AG04449 (cell line): ENCODE data around the gene ZBTB32.

Experiments used
- CTCF ChIA-PET: fragments of 350-600 bp; formaldehyde crosslinking; extraction: SDS; loops from one replicate; lab custom pipeline; 2021; ENCODE audit warnings: antibody characterized with exemption; lab: Yijun Ruan, JAX
- POLR2A ChIA-PET: fragments of 400-600, 350-600 bp; formaldehyde crosslinking; extraction: SDS; loops from one replicate; lab custom pipeline; 2020; ENCODE audit warnings: antibody characterized with exemption, inconsistent platforms; lab: Yijun Ruan, JAX
- DNase-seq: peaks from one replicate; pipeline ENCODE4 v3.0.0-alpha.2; 2010; ENCODE audit warnings: low read depth, low spot score
- H3K4me3 ChIP-seq: 2 replicates; pipeline ENCODE4 v1.5.1; 2011; ENCODE audit warnings: low read depth, mild to moderate bottlenecking, control low read depth, low read length
- TF ChIP-seq, protein P1 (sequence below): IDR thresholded peaks from one replicate; pipeline ENCODE4 v1.5.1; 2011; ENCODE audit warnings: mild to moderate bottlenecking, moderate library complexity, low read length, control low read depth, inconsistent platforms; ENCODE audit not compliant: insufficient read depth; ENCODE audit errors: missing control alignments

Gene ZBTB32

GRCh38 chr19:35663981-35664380, 40.4 kb upstream of the ZBTB32 start:
- no peak overlapping the region for H3K4me3 ChIP-seq
- POLR2A ChIA-PET, result no interaction called here
- no peak for DNase-seq
- TF ChIP-seq, protein P1, sequence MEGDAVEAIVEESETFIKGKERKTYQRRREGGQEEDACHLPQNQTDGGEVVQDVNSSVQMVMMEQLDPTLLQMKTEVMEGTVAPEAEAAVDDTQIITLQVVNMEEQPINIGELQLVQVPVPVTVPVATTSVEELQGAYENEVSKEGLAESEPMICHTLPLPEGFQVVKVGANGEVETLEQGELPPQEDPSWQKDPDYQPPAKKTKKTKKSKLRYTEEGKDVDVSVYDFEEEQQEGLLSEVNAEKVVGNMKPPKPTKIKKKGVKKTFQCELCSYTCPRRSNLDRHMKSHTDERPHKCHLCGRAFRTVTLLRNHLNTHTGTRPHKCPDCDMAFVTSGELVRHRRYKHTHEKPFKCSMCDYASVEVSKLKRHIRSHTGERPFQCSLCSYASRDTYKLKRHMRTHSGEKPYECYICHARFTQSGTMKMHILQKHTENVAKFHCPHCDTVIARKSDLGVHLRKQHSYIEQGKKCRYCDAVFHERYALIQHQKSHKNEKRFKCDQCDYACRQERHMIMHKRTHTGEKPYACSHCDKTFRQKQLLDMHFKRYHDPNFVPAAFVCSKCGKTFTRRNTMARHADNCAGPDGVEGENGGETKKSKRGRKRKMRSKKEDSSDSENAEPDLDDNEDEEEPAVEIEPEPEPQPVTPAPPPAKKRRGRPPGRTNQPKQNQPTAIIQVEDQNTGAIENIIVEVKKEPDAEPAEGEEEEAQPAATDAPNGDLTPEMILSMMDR, result no peak
- CTCF ChIA-PET, result interaction anchor here (0.5 kb wide), 1 partner anchor 28 kb away, joined by 4 read pairs; no protein-coding TSS in a partner anchor

DNA sequence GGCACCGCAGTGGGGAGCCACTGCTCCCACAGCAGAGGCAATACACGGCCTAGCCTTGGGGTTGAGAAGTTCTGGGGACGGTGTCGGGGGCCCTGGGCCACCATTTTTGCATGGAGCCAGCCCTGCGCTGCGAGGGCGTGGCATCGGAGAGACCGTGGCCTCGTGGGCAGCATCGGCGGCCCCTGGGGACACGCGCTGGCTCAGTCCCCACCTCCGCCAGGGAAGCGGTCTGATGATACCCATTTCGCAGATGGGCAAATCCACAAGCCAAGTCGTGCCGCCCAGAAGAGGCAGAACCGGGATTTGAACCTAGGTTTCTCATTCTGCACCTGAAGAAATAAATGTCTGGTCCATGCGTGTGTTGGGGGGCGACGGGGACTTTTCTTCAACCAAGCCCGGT, 39.2 kb upstream of the ZBTB32 start:
- H3K4me3 ChIP-seq, result no peak overlapping the region
- POLR2A ChIA-PET, result no interaction called here
- TF ChIP-seq, protein P1, result no peak
- DNase-seq, result no peak
- CTCF ChIA-PET, result interaction anchor here (0.7 kb wide), 1 partner anchor 8 kb away, joined by 3 read pairs; no protein-coding TSS in a partner anchor

- ChIA-PET POLR2A (no interaction called here), CTCF (no interaction called here)
- H3K4me3 ChIP-seq, result no peak overlapping the region
- TF ChIP-seq, protein P1, result no peak
- no peak for DNase-seq
Observed at GRCh38 chr19:35665604-35666003, 38.8 kb upstream of the ZBTB32 start.

DNA sequence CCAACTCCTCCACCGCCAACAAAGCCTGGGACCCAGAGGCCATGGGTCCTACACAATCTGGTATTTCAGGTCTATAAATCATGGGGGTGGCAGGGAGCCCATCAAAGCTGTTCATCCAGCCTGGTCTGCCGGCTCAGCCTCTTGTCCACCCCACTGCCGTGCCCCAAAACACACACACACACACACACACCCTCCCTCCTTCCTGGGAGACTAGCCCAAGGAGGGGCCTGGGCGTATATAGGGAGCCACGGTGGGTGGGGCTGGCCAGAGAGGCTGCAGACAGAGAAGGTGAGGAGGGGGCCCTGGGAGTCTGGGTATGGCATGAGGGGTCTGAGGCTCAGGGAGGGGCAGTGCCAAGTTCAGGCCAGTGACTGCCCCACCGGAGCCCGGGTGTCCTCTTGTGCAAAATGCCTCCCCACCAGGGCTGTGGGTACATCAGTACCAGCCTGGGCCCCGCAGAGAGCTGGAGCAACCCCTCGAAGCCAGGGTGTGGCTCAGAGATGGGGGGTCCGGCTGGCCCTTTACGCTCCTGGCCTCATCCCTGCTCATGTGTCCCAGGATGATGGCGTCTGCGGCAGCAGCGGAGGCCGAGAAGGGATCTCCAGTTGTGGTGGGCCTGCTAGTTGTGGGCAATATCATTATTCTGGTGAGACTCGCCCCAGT, 38.0 kb upstream of the ZBTB32 start, which contains the start of gene UPK1A:
Gene UPK1A (plus strand): TSS at position 267 of the 663 bp plus-strand sequence. CDS start 296 bp downstream, at position 563.
- CTCF ChIA-PET, result no interaction called here
- no peak for DNase-seq

GRCh38 chr19:35669566-35669965, 34.8 kb upstream of the ZBTB32 start:
- ChIA-PET CTCF (interaction anchor here (0.7 to 1.4 kb wide), 3 partner anchors 9 to 187 kb away, joined by 3 to 4 read pairs (median 4); partner anchors contain the start of gene KIRREL2), POLR2A (no interaction called here)
- TF ChIP-seq, protein P1, result no peak
- no peak for DNase-seq
- no peak overlapping the region for H3K4me3 ChIP-seq

More for the DNA sequence above, 38.0 kb upstream of the ZBTB32 start, which contains the start of gene UPK1A:
- TF ChIP-seq, protein P1, result no peak
- POLR2A ChIA-PET, result interaction anchor here (0.6 kb wide), 1 partner anchor 12 kb away, joined by 3 read pairs; no protein-coding TSS in a partner anchor
- no peak within 1 kb of the TSS for H3K4me3 ChIP-seq

- ChIA-PET CTCF (interaction anchor here (1.1 to 1.4 kb wide), 2 partner anchors 9 to 24 kb away, joined by 3 to 4 read pairs; no protein-coding TSS in a partner anchor), POLR2A (no interaction called here)
- no peak overlapping the region for H3K4me3 ChIP-seq
- no peak for DNase-seq
- TF ChIP-seq, protein P1, result no peak
Observed at GRCh38 chr19:35669974-35670373, 34.4 kb upstream of the ZBTB32 start.
